Measurements from ENCODE around the gene GIMAP7. TPM values are rescaled to one million over a fixed set of nuclear protein-coding genes. Genes with fewer than 3 reads are reported as not detected.

The GIMAP7 gene
- total RNA-seq, 1 donor: not detected

- no peak for TF ChIP-seq CTCF (IDR thresholded peaks at IDR 0.05; ENCODE audit: extremely low read depth, low read depth, low read length)
- H3K4me2 ChIP-seq (ENCODE audit: insufficient read depth, low read length): no peak overlapping the region
- H3K79me2 ChIP-seq (ENCODE audit: insufficient read depth, low read length): no peaks in the 10 kb centered on the region
- H3K4me3 ChIP-seq (ENCODE audit: insufficient read depth, low read length): no peak overlapping the region
- H3K27me3 ChIP-seq (ENCODE audit: insufficient read depth, low read length): no peaks in the 10 kb centered on the region
- no peak for DNase-seq (ENCODE audit: insufficient read length, low spot score, missing footprints)
- no peak overlapping the region for H3K27ac ChIP-seq (ENCODE audit: low read depth, low read length)
- H3K9me3 ChIP-seq (ENCODE audit: low read depth, low read length): no peaks in the 10 kb centered on the region
- H4K20me1 ChIP-seq (ENCODE audit: insufficient read depth, low read length): no peaks in the 10 kb centered on the region
- H3K4me1 ChIP-seq (ENCODE audit: insufficient read depth, low read length): no peaks in the 10 kb centered on the region
- H2AFZ ChIP-seq (ENCODE audit: low read length): no peak overlapping the region
- H3K36me3 ChIP-seq (ENCODE audit: insufficient read depth, low read length): no peaks in the 10 kb centered on the region
Measured at GRCh38 chr7:150566123-150566522, 51.5 kb downstream of the GIMAP7 start.

DNA sequence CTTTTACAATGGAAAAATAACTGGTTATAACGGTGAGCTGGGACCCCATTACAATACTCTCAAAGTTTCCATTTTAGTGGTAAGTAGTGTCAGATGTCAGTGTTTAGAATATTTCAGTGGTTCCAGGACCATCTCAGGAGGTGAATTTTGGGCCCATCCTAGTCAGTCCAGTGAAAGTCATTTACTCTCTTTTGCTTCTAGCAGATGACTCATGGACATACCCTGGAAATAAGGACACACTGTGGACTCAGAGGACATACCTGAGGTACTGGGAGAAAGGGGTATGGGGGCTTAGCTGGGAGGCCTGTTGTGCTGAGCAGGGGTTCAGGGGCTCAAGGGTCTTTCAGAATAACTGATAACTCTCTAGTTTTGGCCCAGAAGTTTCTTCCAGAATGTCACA is 51.9 kb downstream of the GIMAP7 start:
- no peaks in the 10 kb centered on the region for H4K20me1 ChIP-seq (ENCODE audit: insufficient read depth, low read length)
- no peak overlapping the region for H3K27ac ChIP-seq (ENCODE audit: low read depth, low read length)
- DNase-seq (ENCODE audit: insufficient read length, low spot score, missing footprints): no peak
- H3K4me1 ChIP-seq (ENCODE audit: insufficient read depth, low read length): no peaks in the 10 kb centered on the region
- no peaks in the 10 kb centered on the region for H3K27me3 ChIP-seq (ENCODE audit: insufficient read depth, low read length)
- no peak for TF ChIP-seq CTCF (IDR thresholded peaks at IDR 0.05; ENCODE audit: extremely low read depth, low read depth, low read length)
- H3K9me3 ChIP-seq (ENCODE audit: low read depth, low read length): no peaks in the 10 kb centered on the region
- no peak overlapping the region for H2AFZ ChIP-seq (ENCODE audit: low read length)
- no peaks in the 10 kb centered on the region for H3K36me3 ChIP-seq (ENCODE audit: insufficient read depth, low read length)
- no peak overlapping the region for H3K4me3 ChIP-seq (ENCODE audit: insufficient read depth, low read length)
- H3K79me2 ChIP-seq (ENCODE audit: insufficient read depth, low read length): no peaks in the 10 kb centered on the region
- H3K4me2 ChIP-seq (ENCODE audit: insufficient read depth, low read length): no peak overlapping the region

DNA sequence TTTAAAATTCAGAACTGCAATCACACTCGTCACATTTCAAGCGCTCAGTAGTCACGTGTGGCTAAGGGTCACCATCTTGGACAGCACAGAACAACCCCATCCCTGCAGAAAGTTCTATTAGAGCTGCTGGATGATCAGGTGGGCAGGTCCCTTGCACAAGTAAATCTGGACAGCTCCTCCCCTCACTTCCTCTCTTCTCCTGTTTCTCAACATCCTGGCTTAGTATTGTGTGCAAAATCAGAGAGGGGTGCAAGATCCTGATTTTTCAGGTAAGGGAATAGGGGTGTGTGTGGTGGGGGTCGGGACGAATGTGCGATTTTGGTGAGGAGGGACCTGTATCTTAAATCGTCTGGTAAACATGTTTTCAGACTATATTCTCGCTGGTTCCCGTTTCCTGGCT is 52.5 kb downstream of the GIMAP7 start, which contains the start of gene GIMAP4:
GIMAP4 (plus strand) TSS at position 222 of the 400 bp plus-strand sequence. CDS start 2,512 bp downstream, outside the sequence.
- Histone ChIP-seq H3K79me2 (ENCODE audit: insufficient read depth, low read length) (no peaks in the 10 kb centered on the region), H3K4me1 (ENCODE audit: insufficient read depth, low read length) (no peaks in the 10 kb centered on the region), H3K4me3 (ENCODE audit: insufficient read depth, low read length) (no peak within 1 kb of the TSS), H2AFZ (ENCODE audit: low read length) (no peak within 1 kb of the TSS), H4K20me1 (ENCODE audit: insufficient read depth, low read length) (no peaks in the 10 kb centered on the region), H3K27ac (ENCODE audit: low read depth, low read length) (no peak within 1 kb of the TSS), H3K9me3 (ENCODE audit: low read depth, low read length) (no peaks in the 10 kb centered on the region), H3K4me2 (ENCODE audit: insufficient read depth, low read length) (no peak within 1 kb of the TSS), H3K36me3 (ENCODE audit: insufficient read depth, low read length) (no peaks in the 10 kb centered on the region), H3K27me3 (ENCODE audit: insufficient read depth, low read length) (no peaks in the 10 kb centered on the region)
- TF ChIP-seq CTCF (IDR thresholded peaks at IDR 0.05; ENCODE audit: extremely low read depth, low read depth, low read length): no peak
- no peak for DNase-seq (ENCODE audit: insufficient read length, low spot score, missing footprints)

- no peak for TF ChIP-seq CTCF (IDR thresholded peaks at IDR 0.05; ENCODE audit: extremely low read depth, low read depth, low read length)
- Histone ChIP-seq H3K36me3 (ENCODE audit: insufficient read depth, low read length) (no peaks in the 10 kb centered on the region), H3K27ac (ENCODE audit: low read depth, low read length) (no peak overlapping the region), H3K9me3 (ENCODE audit: low read depth, low read length) (no peaks in the 10 kb centered on the region), H3K4me1 (ENCODE audit: insufficient read depth, low read length) (no peaks in the 10 kb centered on the region), H3K79me2 (ENCODE audit: insufficient read depth, low read length) (no peaks in the 10 kb centered on the region), H3K4me2 (ENCODE audit: insufficient read depth, low read length) (no peak overlapping the region), H3K27me3 (ENCODE audit: insufficient read depth, low read length) (no peaks in the 10 kb centered on the region), H2AFZ (ENCODE audit: low read length) (no peak overlapping the region), H4K20me1 (ENCODE audit: insufficient read depth, low read length) (no peaks in the 10 kb centered on the region), H3K4me3 (ENCODE audit: insufficient read depth, low read length) (no peak overlapping the region)
- DNase-seq (ENCODE audit: insufficient read length, low spot score, missing footprints): no peak
Measured at GRCh38 chr7:150567871-150568301, 53.2 kb downstream of the GIMAP7 start.

Data from osteoblast (primary cell).